ENCODE results near the gene SLC35G4. TPM values are rescaled to one million over a fixed set of nuclear protein-coding genes. Genes with fewer than 3 reads are reported as not detected.

SLC35G4 gene
- polyA plus RNA-seq, 1 donor from 2014 or later = not detected

GRCh38 chr18:11581286-11581685 is 28.1 kb upstream of the SLC35G4 start:
- Histone ChIP-seq H2AFZ (ENCODE audit: low read depth, low read length) (no peak overlapping the region), H3K27me3 (ENCODE audit: insufficient read depth, low read depth, low read length) (no peaks in the 10 kb centered on the region), H3K9ac (ENCODE audit: low read length) (no peak overlapping the region), H3F3A (ENCODE audit: insufficient read depth, low read length, poor library complexity, severe bottlenecking) (no peaks in the 10 kb centered on the region), H3K79me2 (replicated peaks; ENCODE audit: insufficient read depth, low read length) (no peaks in the 10 kb centered on the region), H3K9me3 (ENCODE audit: low read length) (no peaks in the 10 kb centered on the region), H3K4me3 (ENCODE audit: low read length) (no peak overlapping the region), H3K9me2 (ENCODE audit: insufficient read depth, low read length) (no peaks in the 10 kb centered on the region), H3K27ac (ENCODE audit: low read length) (no peak overlapping the region), H4K20me1 (ENCODE audit: insufficient read depth) (no peaks in the 10 kb centered on the region), H3K36me3 (ENCODE audit: insufficient read depth, low read length) (no peaks in the 10 kb centered on the region), H3K4me2 (ENCODE audit: low read length) (no peak overlapping the region)
- TF ChIP-seq TAF1 (IDR thresholded peaks at IDR 0.05; ENCODE audit: low read depth) (no peak), EZH2 (IDR thresholded peaks at IDR 0.05; ENCODE audit: borderline replicate concordance, insufficient read depth, low read length, poor library complexity, severe bottlenecking) (no peak), RAD21 (conservative IDR thresholded peaks at IDR 0.05) (no peak), POLR2AphosphoS5 (IDR thresholded peaks at IDR 0.05) (no peak), EP300 (conservative IDR thresholded peaks at IDR 0.05; ENCODE audit: poor library complexity, severe bottlenecking) (no peak), SMC3 (conservative IDR thresholded peaks at IDR 0.05; ENCODE audit: poor library complexity) (no peak), MXI1 (conservative IDR thresholded peaks at IDR 0.05; ENCODE audit: poor library complexity, severe bottlenecking) (no peak)
- TF ChIP-seq, protein P1, sequence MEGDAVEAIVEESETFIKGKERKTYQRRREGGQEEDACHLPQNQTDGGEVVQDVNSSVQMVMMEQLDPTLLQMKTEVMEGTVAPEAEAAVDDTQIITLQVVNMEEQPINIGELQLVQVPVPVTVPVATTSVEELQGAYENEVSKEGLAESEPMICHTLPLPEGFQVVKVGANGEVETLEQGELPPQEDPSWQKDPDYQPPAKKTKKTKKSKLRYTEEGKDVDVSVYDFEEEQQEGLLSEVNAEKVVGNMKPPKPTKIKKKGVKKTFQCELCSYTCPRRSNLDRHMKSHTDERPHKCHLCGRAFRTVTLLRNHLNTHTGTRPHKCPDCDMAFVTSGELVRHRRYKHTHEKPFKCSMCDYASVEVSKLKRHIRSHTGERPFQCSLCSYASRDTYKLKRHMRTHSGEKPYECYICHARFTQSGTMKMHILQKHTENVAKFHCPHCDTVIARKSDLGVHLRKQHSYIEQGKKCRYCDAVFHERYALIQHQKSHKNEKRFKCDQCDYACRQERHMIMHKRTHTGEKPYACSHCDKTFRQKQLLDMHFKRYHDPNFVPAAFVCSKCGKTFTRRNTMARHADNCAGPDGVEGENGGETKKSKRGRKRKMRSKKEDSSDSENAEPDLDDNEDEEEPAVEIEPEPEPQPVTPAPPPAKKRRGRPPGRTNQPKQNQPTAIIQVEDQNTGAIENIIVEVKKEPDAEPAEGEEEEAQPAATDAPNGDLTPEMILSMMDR (IDR thresholded peaks at IDR 0.05; ENCODE audit: poor library complexity, severe bottlenecking) = no peak
- TF ChIP-seq, protein P2, sequence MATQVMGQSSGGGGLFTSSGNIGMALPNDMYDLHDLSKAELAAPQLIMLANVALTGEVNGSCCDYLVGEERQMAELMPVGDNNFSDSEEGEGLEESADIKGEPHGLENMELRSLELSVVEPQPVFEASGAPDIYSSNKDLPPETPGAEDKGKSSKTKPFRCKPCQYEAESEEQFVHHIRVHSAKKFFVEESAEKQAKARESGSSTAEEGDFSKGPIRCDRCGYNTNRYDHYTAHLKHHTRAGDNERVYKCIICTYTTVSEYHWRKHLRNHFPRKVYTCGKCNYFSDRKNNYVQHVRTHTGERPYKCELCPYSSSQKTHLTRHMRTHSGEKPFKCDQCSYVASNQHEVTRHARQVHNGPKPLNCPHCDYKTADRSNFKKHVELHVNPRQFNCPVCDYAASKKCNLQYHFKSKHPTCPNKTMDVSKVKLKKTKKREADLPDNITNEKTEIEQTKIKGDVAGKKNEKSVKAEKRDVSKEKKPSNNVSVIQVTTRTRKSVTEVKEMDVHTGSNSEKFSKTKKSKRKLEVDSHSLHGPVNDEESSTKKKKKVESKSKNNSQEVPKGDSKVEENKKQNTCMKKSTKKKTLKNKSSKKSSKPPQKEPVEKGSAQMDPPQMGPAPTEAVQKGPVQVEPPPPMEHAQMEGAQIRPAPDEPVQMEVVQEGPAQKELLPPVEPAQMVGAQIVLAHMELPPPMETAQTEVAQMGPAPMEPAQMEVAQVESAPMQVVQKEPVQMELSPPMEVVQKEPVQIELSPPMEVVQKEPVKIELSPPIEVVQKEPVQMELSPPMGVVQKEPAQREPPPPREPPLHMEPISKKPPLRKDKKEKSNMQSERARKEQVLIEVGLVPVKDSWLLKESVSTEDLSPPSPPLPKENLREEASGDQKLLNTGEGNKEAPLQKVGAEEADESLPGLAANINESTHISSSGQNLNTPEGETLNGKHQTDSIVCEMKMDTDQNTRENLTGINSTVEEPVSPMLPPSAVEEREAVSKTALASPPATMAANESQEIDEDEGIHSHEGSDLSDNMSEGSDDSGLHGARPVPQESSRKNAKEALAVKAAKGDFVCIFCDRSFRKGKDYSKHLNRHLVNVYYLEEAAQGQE (IDR thresholded peaks at IDR 0.05; ENCODE audit: borderline replicate concordance) = no peak

- Histone ChIP-seq H3K4me2 (ENCODE audit: low read length) (no peak overlapping the region), H3K36me3 (ENCODE audit: insufficient read depth, low read length) (no peaks in the 10 kb centered on the region), H4K20me1 (ENCODE audit: insufficient read depth) (no peaks in the 10 kb centered on the region), H3F3A (ENCODE audit: insufficient read depth, low read length, poor library complexity, severe bottlenecking) (no peaks in the 10 kb centered on the region), H3K9me3 (ENCODE audit: low read length) (no peaks in the 10 kb centered on the region), H2AFZ (ENCODE audit: low read depth, low read length) (no peak overlapping the region), H3K27ac (ENCODE audit: low read length) (no peak overlapping the region), H3K9me2 (ENCODE audit: insufficient read depth, low read length) (no peaks in the 10 kb centered on the region), H3K4me3 (ENCODE audit: low read length) (no peak overlapping the region), H3K9ac (ENCODE audit: low read length) (no peak overlapping the region), H3K27me3 (ENCODE audit: insufficient read depth, low read depth, low read length) (no peaks in the 10 kb centered on the region), H3K79me2 (replicated peaks; ENCODE audit: insufficient read depth, low read length) (no peaks in the 10 kb centered on the region)
- TF ChIP-seq RAD21 (conservative IDR thresholded peaks at IDR 0.05) (no peak), SMC3 (conservative IDR thresholded peaks at IDR 0.05; ENCODE audit: poor library complexity) (no peak), POLR2AphosphoS5 (IDR thresholded peaks at IDR 0.05) (no peak), EP300 (conservative IDR thresholded peaks at IDR 0.05; ENCODE audit: poor library complexity, severe bottlenecking) (no peak), MXI1 (conservative IDR thresholded peaks at IDR 0.05; ENCODE audit: poor library complexity, severe bottlenecking) (no peak)
- TF ChIP-seq, protein P1 (IDR thresholded peaks at IDR 0.05; ENCODE audit: poor library complexity, severe bottlenecking) = no peak
Observed at GRCh38 chr18:11585596-11585995, 23.8 kb upstream of the SLC35G4 start.

Data from neural cell (in vitro differentiated cells).